Activated CD4-positive, alpha-beta memory T cell treated with anti-CD3 and anti-CD28 coated beads, Interleukin-2, amount 10 ng/mL, durations not matched to agents 7 days and 5 days (primary cell): ENCODE measurements around the gene PRKN. TPM values are rescaled to one million over a fixed set of nuclear protein-coding genes. Genes with fewer than 3 reads are reported as not detected.

ENCODE experiments used
- CTCF ChIA-PET: fragments of 350-600 bp; sonication (Branson Sonifier 250); formaldehyde crosslinking; loops from one replicate; lab custom pipeline; 2021; ENCODE audit warnings: antibody characterized with exemption, inconsistent platforms; lab: Charles Lee
- POLR2A ChIA-PET: fragments of 350-600 bp; sonication (Branson Sonifier 250); formaldehyde crosslinking; loops from one replicate; lab custom pipeline; 2021; ENCODE audit warnings: antibody characterized with exemption; lab: Charles Lee
- DNase-seq: peaks from one replicate; pipeline ENCODE4 v3.0.0-alpha.2; 2020
- H3K27ac Mint-ChIP-seq: one replicate; pipeline ENCODE4 v1.8.0; 2021; ENCODE audit warnings: mild to moderate bottlenecking, mixed read lengths
- H3K27me3 Mint-ChIP-seq: one replicate; pipeline ENCODE4 v1.8.0; 2021; ENCODE audit warnings: mixed read lengths
- H3K36me3 Mint-ChIP-seq: one replicate; pipeline ENCODE4 v1.8.0; 2021; ENCODE audit warnings: low read depth, mixed read lengths
- H3K4me1 Mint-ChIP-seq: one replicate; pipeline ENCODE4 v1.8.0; 2021; ENCODE audit warnings: mixed read lengths
- H3K4me3 Mint-ChIP-seq: one replicate; pipeline ENCODE4 v1.8.0; 2021; ENCODE audit warnings: mild to moderate bottlenecking, mixed read lengths
- H3K9me3 Mint-ChIP-seq: one replicate; pipeline ENCODE4 v1.8.0; 2021; ENCODE audit warnings: mixed read lengths
- total RNA-seq, 2 experiments: library from RNA; stranded (reverse); gene quantifications; one replicate each; pipeline ENCODE4 v1.2.3, GENCODE V29; 2021

The PRKN gene
- total RNA-seq, 2 experiments from 2014 or later = 0.13 to 0.43 TPM

- DNase-seq = no peak
- ChIA-PET CTCF (no interaction called here), POLR2A (no interaction called here)
- Mint-ChIP-seq H3K4me1 (no peaks in the 10 kb centered on the region), H3K9me3 (no peaks in the 10 kb centered on the region), H3K36me3 (no peaks in the 10 kb centered on the region), H3K27me3 (no peaks in the 10 kb centered on the region), H3K27ac (no peak overlapping the region), H3K4me3 (no peak overlapping the region)
Measured at GRCh38 chr6:161921602-161922395, 805.8 kb downstream of the PRKN start.

- no peaks in the 10 kb centered on the region for H3K9me3 Mint-ChIP-seq
- H3K36me3 Mint-ChIP-seq = no peaks in the 10 kb centered on the region
- no peak for DNase-seq
- H3K27ac Mint-ChIP-seq = no peak overlapping the region
- CTCF ChIA-PET = no interaction called here
- no peaks in the 10 kb centered on the region for H3K4me1 Mint-ChIP-seq
- POLR2A ChIA-PET = no interaction called here
- H3K27me3 Mint-ChIP-seq = no peaks in the 10 kb centered on the region
- H3K4me3 Mint-ChIP-seq = no peak overlapping the region
Measured at GRCh38 chr6:161919691-161920090, 807.9 kb downstream of the PRKN start.

GRCh38 chr6:161918628-161919205 is 808.8 kb downstream of the PRKN start:
- DNase-seq = no peak
- no peaks in the 10 kb centered on the region for H3K36me3 Mint-ChIP-seq
- H3K9me3 Mint-ChIP-seq = no peaks in the 10 kb centered on the region
- ChIA-PET POLR2A (no interaction called here), CTCF (no interaction called here)
- H3K27ac Mint-ChIP-seq = no peak overlapping the region
- H3K4me1 Mint-ChIP-seq = no peaks in the 10 kb centered on the region
- no peaks in the 10 kb centered on the region for H3K27me3 Mint-ChIP-seq
- no peak overlapping the region for H3K4me3 Mint-ChIP-seq

- CTCF ChIA-PET = no interaction called here
- H3K27ac Mint-ChIP-seq = no peak overlapping the region
- H3K27me3 Mint-ChIP-seq = no peaks in the 10 kb centered on the region
- H3K36me3 Mint-ChIP-seq = no peaks in the 10 kb centered on the region
- no peak overlapping the region for H3K4me3 Mint-ChIP-seq
- H3K4me1 Mint-ChIP-seq = no peaks in the 10 kb centered on the region
- POLR2A ChIA-PET = no interaction called here
- H3K9me3 Mint-ChIP-seq = no peaks in the 10 kb centered on the region
- DNase-seq = no peak
Measured at GRCh38 chr6:161918109-161918531, 809.4 kb downstream of the PRKN start.

GRCh38 chr6:161917645-161918044 is 809.9 kb downstream of the PRKN start:
- Mint-ChIP-seq H3K27me3 (no peaks in the 10 kb centered on the region), H3K27ac (no peak overlapping the region), H3K9me3 (no peaks in the 10 kb centered on the region), H3K4me3 (no peak overlapping the region), H3K4me1 (no peaks in the 10 kb centered on the region), H3K36me3 (no peaks in the 10 kb centered on the region)
- no peak for DNase-seq
- ChIA-PET POLR2A (no interaction called here), CTCF (no interaction called here)

- H3K4me1 Mint-ChIP-seq = no peaks in the 10 kb centered on the region
- no peaks in the 10 kb centered on the region for H3K27me3 Mint-ChIP-seq
- no peak overlapping the region for H3K4me3 Mint-ChIP-seq
Measured at GRCh38 chr6:161915456-161915964, 812.1 kb downstream of the PRKN start.

GRCh38 chr6:161908872-161909271 is 818.7 kb downstream of the PRKN start:
- DNase-seq = no peak
- H3K27me3 Mint-ChIP-seq = no peaks in the 10 kb centered on the region
- no peak overlapping the region for H3K4me3 Mint-ChIP-seq
- H3K27ac Mint-ChIP-seq = no peak overlapping the region
- CTCF ChIA-PET = no interaction called here
- POLR2A ChIA-PET = no interaction called here
- no peaks in the 10 kb centered on the region for H3K9me3 Mint-ChIP-seq
- H3K36me3 Mint-ChIP-seq = no peaks in the 10 kb centered on the region
- no peaks in the 10 kb centered on the region for H3K4me1 Mint-ChIP-seq

More at GRCh38 chr6:161915456-161915964, 812.1 kb downstream of the PRKN start:
- Mint-ChIP-seq H3K9me3 (no peaks in the 10 kb centered on the region), H3K27ac (no peak overlapping the region), H3K36me3 (no peaks in the 10 kb centered on the region)
- POLR2A ChIA-PET = no interaction called here
- DNase-seq = no peak
- CTCF ChIA-PET = no interaction called here

GRCh38 chr6:161906571-161906970 is 821.0 kb downstream of the PRKN start:
- CTCF ChIA-PET = no interaction called here
- DNase-seq = no peak
- no peak overlapping the region for H3K4me3 Mint-ChIP-seq
- no peaks in the 10 kb centered on the region for H3K27me3 Mint-ChIP-seq
- no peaks in the 10 kb centered on the region for H3K4me1 Mint-ChIP-seq
- no peaks in the 10 kb centered on the region for H3K36me3 Mint-ChIP-seq
- POLR2A ChIA-PET = no interaction called here
- no peak overlapping the region for H3K27ac Mint-ChIP-seq
- no peaks in the 10 kb centered on the region for H3K9me3 Mint-ChIP-seq

GRCh38 chr6:161903584-161904212 is 823.9 kb downstream of the PRKN start:
- POLR2A ChIA-PET = no interaction called here
- no peaks in the 10 kb centered on the region for H3K4me1 Mint-ChIP-seq
- H3K9me3 Mint-ChIP-seq = no peaks in the 10 kb centered on the region
- no peaks in the 10 kb centered on the region for H3K27me3 Mint-ChIP-seq
- no peak overlapping the region for H3K4me3 Mint-ChIP-seq
- CTCF ChIA-PET = no interaction called here
- H3K27ac Mint-ChIP-seq = no peak overlapping the region
- DNase-seq = no peak
- H3K36me3 Mint-ChIP-seq = no peaks in the 10 kb centered on the region

- H3K4me3 Mint-ChIP-seq = no peak overlapping the region
- ChIA-PET CTCF (no interaction called here), POLR2A (no interaction called here)
Measured at GRCh38 chr6:161901740-161902426, 825.7 kb downstream of the PRKN start.

GRCh38 chr6:161894436-161894835 is 833.1 kb downstream of the PRKN start:
- Mint-ChIP-seq H3K9me3 (no peaks in the 10 kb centered on the region), H3K27ac (no peak overlapping the region), H3K4me1 (no peaks in the 10 kb centered on the region), H3K27me3 (no peaks in the 10 kb centered on the region), H3K36me3 (no peaks in the 10 kb centered on the region), H3K4me3 (no peak overlapping the region)
- CTCF ChIA-PET = no interaction called here
- no peak for DNase-seq
- POLR2A ChIA-PET = no interaction called here

More at GRCh38 chr6:161901740-161902426, 825.7 kb downstream of the PRKN start:
- Mint-ChIP-seq H3K36me3 (no peaks in the 10 kb centered on the region), H3K9me3 (no peaks in the 10 kb centered on the region), H3K27me3 (no peaks in the 10 kb centered on the region), H3K4me1 (no peaks in the 10 kb centered on the region), H3K27ac (no peak overlapping the region)
- no peak for DNase-seq

GRCh38 chr6:161891542-161891941 is 836.0 kb downstream of the PRKN start:
- no peak overlapping the region for H3K4me3 Mint-ChIP-seq
- H3K4me1 Mint-ChIP-seq = no peaks in the 10 kb centered on the region
- H3K36me3 Mint-ChIP-seq = no peaks in the 10 kb centered on the region

GRCh38 chr6:161890832-161891297 is 836.7 kb downstream of the PRKN start:
- H3K9me3 Mint-ChIP-seq = no peaks in the 10 kb centered on the region
- no peaks in the 10 kb centered on the region for H3K36me3 Mint-ChIP-seq
- ChIA-PET POLR2A (no interaction called here), CTCF (no interaction called here)
- no peaks in the 10 kb centered on the region for H3K27me3 Mint-ChIP-seq
- no peaks in the 10 kb centered on the region for H3K4me1 Mint-ChIP-seq
- no peak overlapping the region for H3K4me3 Mint-ChIP-seq
- no peak overlapping the region for H3K27ac Mint-ChIP-seq
- DNase-seq = no peak

More at GRCh38 chr6:161891542-161891941, 836.0 kb downstream of the PRKN start:
- H3K9me3 Mint-ChIP-seq = no peaks in the 10 kb centered on the region
- H3K27me3 Mint-ChIP-seq = no peaks in the 10 kb centered on the region
- no peak overlapping the region for H3K27ac Mint-ChIP-seq
- no peak for DNase-seq
- POLR2A ChIA-PET = no interaction called here
- CTCF ChIA-PET = no interaction called here
